ENCODE data around the gene LCNL1.

DNA sequence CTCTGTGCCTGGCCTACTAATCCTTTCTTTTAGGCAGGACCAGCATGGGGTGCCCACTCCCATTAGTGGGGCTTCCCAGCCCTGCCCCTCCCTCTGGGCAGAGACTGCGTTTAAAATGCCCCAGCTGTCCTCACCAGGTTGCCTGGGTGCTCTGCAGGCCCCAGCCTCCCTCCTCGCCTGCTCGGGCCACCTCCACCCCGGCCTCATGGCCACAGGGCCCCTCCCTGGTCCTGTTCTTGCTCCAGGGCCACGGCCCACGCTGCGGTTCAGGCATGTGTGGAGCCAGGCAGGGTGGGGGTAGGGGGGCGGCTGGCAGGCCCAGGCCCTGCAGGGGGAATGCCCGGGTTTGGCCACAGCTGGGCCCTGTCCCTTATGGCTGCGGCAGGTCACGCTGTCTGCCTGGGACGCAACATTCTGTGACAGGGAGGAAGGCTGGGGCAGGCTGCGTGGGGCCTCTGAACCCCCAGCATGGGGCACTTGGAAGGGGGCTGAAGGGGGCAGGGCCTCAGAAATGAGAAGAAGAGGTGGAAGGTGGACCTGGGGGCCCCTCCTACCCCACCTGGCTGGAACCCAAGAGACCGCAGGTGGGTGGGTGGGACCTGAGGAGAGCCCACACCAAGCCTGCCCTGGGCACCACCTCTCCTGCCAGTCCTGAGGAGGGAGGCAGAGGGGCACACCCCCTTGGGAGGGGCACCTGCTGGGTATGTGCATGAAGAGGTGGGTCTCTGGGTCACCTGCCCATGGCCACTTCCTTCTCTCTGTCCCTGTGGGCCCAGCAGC is 31.1 kb upstream of the LCNL1 start, which contains the start of gene LCN12:
- TF ChIP-seq CTCF (IDR thresholded peaks at IDR 0.05; ENCODE audit: low read depth, low read length, poor library complexity, severe bottlenecking) = no peak
- no peak for TF ChIP-seq EZH2phosphoT487 (IDR thresholded peaks at IDR 0.05; ENCODE audit: borderline replicate concordance, low read length)

Measured in DOHH2 (cell line).